ENCODE measurements around the gene CD180. TPM values are rescaled to one million over a fixed set of nuclear protein-coding genes. Genes with fewer than 3 reads are reported as not detected.

Gene CD180
- total and polyA plus RNA-seq, 9 of the 15 experiments (the other 6 are each of a cell fraction or from before 2014, with no cell fraction given) = 0.01 to 0.07 TPM; not detected in 7

GRCh38 chr5:67206929-67207328 is 10.3 kb upstream of the CD180 start (continued):
- TF ChIP-seq, protein P1, sequence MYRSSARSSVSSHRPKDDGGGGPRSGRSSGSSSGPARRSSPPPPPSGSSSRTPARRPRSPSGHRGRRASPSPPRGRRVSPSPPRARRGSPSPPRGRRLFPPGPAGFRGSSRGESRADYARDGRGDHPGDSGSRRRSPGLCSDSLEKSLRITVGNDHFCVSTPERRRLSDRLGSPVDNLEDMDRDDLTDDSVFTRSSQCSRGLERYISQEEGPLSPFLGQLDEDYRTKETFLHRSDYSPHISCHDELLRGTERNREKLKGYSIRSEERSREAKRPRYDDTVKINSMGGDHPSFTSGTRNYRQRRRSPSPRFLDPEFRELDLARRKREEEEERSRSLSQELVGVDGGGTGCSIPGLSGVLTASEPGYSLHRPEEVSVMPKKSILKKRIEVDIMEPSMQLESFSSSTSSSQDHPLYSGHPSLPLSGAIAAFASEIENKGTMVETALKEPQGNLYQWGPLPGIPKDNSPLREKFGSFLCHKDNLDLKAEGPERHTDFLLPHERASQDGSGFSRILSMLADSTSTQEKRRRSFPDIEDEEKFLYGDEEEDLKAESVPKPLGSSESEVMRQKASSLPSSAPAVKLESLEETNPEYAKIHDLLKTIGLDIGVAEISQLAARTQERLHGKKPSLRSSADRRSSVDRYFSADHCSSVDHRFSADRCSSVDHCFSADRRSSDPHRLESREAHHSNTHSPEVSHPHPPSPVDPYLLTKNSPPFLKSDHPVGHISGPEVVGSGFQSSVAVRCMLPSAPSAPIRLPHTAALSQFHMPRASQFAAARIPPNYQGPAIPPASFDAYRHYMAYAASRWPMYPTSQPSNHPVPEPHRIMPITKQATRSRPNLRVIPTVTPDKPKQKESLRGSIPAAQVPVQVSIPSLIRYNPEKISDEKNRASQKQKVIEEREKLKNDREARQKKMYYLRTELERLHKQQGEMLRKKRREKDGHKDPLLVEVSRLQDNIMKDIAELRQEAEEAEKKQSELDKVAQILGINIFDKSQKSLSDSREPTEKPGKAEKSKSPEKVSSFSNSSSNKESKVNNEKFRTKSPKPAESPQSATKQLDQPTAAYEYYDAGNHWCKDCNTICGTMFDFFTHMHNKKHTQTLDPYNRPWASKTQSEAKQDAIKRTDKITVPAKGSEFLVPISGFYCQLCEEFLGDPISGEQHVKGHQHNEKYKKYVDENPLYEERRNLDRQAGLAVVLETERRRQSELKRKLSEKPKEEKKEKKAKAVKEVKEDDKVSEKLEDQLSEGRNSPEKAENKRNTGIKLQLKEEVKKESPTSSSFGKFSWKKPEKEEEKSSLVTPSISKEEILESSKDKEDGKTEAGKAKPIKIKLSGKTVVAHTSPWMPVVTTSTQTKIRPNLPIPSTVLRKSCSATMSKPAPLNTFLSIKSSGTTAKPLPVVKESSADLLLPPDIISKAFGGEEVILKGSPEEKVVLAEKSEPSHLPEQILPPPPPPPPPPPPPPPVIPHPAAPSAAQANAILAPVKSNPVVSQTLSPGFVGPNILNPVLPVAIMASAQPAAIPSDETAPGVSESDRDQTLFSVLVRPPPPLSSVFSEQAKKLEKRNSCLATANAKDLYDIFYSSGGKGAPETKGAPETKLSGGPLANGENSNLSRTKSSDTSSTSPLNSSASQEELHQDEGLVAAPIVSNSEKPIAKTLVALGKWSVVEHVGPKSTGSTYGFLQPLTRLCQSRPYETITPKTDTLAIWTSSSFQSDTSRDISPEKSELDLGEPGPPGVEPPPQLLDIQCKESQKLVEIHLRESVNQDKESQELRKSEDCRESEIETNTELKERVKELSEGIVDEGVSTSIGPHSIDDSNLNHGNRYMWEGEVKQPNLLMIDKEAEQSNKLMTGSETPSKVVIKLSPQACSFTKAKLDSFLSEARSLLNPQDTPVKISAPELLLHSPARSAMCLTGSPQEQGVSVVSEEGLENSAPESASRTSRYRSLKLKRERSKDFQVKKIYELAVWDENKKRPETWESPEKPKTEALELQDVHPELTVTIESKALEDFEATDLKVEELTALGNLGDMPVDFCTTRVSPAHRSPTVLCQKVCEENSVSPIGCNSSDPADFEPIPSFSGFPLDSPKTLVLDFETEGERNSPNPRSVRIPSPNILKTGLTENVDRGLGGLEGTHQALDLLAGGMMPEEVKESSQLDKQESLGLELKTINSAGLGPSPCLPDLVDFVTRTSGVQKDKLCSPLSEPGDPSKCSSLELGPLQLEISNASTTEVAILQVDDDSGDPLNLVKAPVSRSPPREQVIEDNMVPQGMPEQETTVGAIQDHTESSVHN (IDR thresholded peaks at IDR 0.05; ENCODE audit: borderline replicate concordance in 1 of 2, low read depth in 1 of 2) = peak in 1 of 2 experiments; percentile 79; a peak in 2 of 4 replicates

- in situ Hi-C loops (cut with MboI) (no loop called here), intact Hi-C loops (cut with micrococcal nuclease) (loop anchor here (5.0 kb wide), 1 partner anchor 219 kb away; no protein-coding TSS in a partner anchor)
- Histone ChIP-seq H3K79me2 (ENCODE audit: control insufficient read depth, insufficient read depth, low read length) (no peaks in the 10 kb centered on the region), H2AFZ (ENCODE audit: low read depth, low read length) (no peak overlapping the region), H3K36me3 (ENCODE audit: control insufficient read depth, insufficient read depth, low read length) (no peaks in the 10 kb centered on the region), H3K9me1 (ENCODE audit: control insufficient read depth, insufficient read depth, low read length) (no peaks in the 10 kb centered on the region), H3K9me3 (replicated peaks; ENCODE audit: control insufficient read depth, insufficient read depth, low read depth, low read length) (no peaks in the 10 kb centered on the region), H3K27ac (ENCODE audit: extremely low read depth, low read depth, low read length) (no peak overlapping the region), H3K9ac (ENCODE audit: insufficient read depth in 1 of 2, low read depth in 2 of 2, low read length in 2 of 2) (no peak overlapping the region), H4K20me1 (replicated peaks; ENCODE audit: control insufficient read depth, insufficient read depth, low read length) (peaks cover 5% of the 10 kb centered on the region), H3K27me3 (ENCODE audit: control insufficient read depth in 2 of 2, insufficient read depth in 2 of 2, low read length in 2 of 2) (peaks cover 6 to 28% of the 10 kb centered on the region in 2 experiments; a peak in 4 of 5 replicates), H3K4me3 (no peak overlapping the region), H3K4me2 (ENCODE audit: insufficient read depth, low read length) (no peak overlapping the region), H3K4me1 (replicated peaks in 1 of 2; ENCODE audit: control insufficient read depth in 2 of 2, insufficient read depth in 2 of 2, low read length in 2 of 2) (no peaks in the 10 kb centered on the region)
- ChIA-PET POLR2A (interaction anchor here (0.7 kb wide), 1 partner anchor 342 kb away, joined by 4 read pairs; no protein-coding TSS in a partner anchor), CTCF (ENCODE audit: low intra/inter-chr PET ratio) (no interaction called here)
- no TSS peak for BruUV-seq (replicated peaks)
- no peak for DNase-seq (ENCODE audit: extremely low read depth in 1 of 4, low spot score in 3 of 4)
- 8% methylated on average over 2 of the region's 2 CpGs for WGBS (ENCODE audit: insufficient coverage, low coverage, missing lambda C conversion rate)
- FAIRE-seq = no peak
- ATAC-seq = no peak
- TF ChIP-seq TCF15 (CRISPR knock-in tag; IDR thresholded peaks at IDR 0.05) = no peak
- TF ChIP-seq MYC (IDR thresholded peaks at IDR 0.05; ENCODE audit: low read depth, low read length) = no peak
- no peak for TF ChIP-seq MYC (CRISPR knock-in tag; IDR thresholded peaks at IDR 0.05; ENCODE audit: borderline replicate concordance, low read depth)
- no peak for TF ChIP-seq ZBTB43 (CRISPR knock-in tag; IDR thresholded peaks at IDR 0.05)
- TF ChIP-seq ARNT (IDR thresholded peaks at IDR 0.05) = no peak
- TF ChIP-seq RBBP5 (IDR thresholded peaks at IDR 0.05; ENCODE audit: borderline replicate concordance, insufficient read depth, low read length, poor library complexity, severe bottlenecking) = no peak
- TF ChIP-seq NR2C1 (IDR thresholded peaks at IDR 0.05) = no peak
- no peak for TF ChIP-seq NR2C1 (tag; IDR thresholded peaks at IDR 0.05)
- TF ChIP-seq SMARCE1 (IDR thresholded peaks at IDR 0.05) = no peak
- TF ChIP-seq CGGBP1 (CRISPR knock-in tag; IDR thresholded peaks at IDR 0.05) = no peak
Observed at GRCh38 chr5:67206461-67206860, 9.9 kb upstream of the CD180 start.

All from K562 (cell line).